ENCODE results near the gene KRTAP11-1. TPM values are rescaled to one million over a fixed set of nuclear protein-coding genes. Genes with fewer than 3 reads are reported as not detected.

The KRTAP11-1 gene, protein sequence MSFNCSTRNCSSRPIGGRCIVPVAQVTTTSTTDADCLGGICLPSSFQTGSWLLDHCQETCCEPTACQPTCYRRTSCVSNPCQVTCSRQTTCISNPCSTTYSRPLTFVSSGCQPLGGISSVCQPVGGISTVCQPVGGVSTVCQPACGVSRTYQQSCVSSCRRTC
- polyA plus RNA-seq (2013, experiment 1 of 2; ENCODE audit: insufficient read length), result not detected
- polyA plus RNA-seq (2013, experiment 2 of 2; ENCODE audit: insufficient read length), result not detected

DNA sequence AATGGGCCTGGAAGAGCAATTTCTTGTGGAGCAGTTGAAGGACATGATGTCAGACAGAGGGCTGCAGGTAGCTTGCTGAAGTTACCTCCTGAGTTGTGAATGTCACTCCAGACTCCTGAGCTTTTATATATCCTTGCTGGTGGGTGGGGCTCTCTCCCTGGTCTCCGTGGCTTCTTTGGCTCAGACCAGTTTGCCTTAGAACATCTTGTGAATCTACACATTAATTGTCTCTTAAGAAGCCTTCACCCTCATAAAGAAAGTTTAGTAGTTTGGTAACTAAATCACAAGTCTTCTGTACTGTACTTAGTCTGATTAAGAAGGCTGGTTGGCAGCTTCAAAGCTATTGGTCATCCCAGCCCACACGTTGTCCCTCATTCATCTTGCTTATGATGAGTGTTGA, at the start of gene KRTAP11-1:
TSS of gene KRTAP11-1 (minus strand) at position 101 of the 400 bp plus-strand sequence. CDS start at position 45, 56 bp downstream.
- DNase-seq, result no peak

DNA sequence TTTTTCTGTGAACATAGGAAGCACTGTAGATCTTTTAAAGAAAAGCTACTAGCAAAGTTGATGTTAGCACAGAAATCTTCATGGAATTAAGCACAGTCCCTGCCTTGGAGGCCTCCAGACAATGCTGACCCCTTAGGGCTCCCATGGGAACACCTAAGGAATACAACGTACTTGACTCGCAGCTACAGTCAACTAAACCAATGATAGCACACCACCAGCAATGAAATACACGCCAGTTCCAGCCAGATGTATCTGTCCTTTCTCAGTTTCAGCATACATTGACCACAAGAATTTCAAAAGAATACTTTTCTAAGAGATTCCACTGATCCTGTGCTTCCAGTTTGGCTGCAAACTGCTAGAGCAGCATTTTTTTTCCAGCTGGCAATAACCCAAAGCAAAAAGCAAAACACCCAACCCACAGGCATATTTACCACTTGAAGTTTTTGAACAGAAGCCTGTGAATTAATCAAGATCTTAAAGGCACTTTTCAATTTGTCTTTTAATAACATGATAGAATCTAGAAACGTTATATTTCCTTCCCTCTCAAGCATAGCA, 42.8 kb upstream of the KRTAP11-1 start:
- no peak for DNase-seq

DNA sequence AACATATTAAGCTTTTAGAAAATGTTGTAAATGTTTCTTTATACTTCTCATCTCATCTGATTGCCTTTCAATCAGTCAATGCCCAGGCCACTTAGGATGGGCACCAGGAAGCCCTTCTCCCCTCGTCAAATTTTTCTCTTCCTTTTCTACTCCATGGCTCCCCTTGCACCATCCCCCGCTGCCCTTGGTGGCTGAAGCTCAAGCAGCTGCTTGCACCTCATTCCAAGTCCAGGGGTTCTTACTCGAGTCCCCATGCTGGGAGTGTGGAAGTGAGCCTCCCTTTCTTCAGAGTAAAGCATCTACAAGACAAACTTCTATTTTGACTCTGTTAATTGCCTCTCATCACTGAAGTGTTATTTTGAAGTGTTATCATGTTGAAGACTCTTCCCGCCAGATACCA, 39.7 kb upstream of the KRTAP11-1 start:
- no peak for DNase-seq

DNA sequence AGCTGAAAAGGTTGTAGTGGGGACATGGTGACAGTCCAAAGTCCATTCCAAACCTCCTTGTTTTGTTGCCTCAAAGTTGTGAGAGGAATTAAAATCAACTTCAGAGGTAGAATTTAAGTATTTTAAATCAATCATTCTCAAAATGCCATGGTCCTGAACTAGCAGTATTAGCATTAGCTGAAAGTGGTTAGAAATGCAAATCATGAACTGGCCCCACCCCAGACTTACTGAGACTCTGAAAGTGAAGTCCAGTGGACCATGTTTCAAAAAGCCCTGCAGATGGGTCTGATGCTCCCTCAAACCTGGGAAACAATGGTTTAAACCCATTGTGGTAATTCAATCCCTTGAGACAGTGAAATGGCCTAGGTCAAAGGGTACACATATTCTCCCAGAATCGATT, 36.2 kb upstream of the KRTAP11-1 start:
- DNase-seq, result no peak

DNA sequence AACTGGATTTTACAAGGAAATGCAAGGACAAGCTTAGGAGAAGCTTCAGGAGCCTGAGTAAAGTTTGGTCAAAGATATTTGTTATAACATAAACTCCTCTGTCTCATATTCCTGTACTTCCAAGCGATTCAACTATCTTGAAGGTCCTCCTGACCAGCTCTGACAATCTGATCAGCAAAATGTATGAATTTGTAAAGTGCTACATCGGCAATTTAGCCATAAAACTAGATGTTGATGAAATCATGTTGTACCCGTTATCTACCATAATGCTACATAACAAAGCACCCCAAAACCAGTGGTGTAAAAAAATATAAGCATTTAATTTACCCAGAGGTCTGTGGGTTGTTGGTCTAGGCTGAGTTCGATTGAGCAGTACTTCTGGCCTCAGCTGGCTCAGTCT, 19.5 kb upstream of the KRTAP11-1 start:
- no peak for DNase-seq

DNA sequence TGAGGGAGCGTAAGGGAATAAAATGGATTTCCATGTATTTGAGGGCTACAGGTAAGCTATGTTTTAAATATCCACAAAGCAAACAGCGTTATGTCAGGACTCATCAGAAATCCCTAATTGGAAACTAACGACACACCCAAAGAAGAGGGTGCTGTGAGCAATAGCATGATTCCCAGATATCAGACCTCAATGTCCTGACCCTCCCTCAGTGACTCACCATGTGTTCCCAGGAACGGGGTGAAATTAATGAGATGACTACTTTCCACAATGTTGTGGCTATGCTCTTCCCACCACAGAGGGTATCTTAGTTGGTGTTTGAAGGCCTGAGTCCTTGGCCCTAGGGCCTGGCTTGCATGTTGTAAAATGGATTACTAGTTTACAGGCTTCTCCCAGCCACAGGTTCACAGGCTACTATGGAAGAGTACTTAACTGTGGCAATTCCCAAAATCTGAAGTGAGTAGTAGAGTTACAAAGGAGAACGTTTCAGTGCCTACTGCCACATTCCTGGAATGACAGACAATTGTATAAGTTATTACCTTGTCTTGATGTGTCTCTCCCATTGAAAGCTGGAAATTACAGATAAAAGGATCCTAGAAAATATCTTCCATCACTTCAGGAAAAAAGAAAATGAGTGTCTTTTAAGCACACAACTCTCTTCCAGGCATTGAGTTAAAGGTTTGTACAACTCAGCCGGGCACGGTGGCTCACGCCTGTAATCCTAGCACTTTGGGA, 1.7 kb upstream of the KRTAP11-1 start:
- no peak for DNase-seq

DNA sequence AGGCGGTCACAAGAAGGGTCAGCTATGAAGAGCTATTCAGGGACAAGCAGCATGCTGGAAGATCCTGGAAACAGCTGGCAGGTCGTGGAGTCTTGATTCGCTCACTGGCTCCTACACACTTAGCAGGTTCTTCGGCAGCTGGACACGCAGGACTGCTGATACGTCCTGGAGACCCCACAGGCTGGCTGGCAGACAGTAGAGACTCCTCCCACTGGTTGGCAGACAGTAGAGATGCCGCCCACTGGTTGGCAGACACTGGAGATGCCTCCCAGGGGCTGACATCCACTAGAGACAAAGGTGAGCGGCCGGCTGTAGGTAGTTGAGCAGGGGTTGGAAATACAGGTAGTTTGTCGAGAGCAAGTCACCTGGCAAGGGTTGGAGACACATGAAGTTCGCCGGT, 466 bp downstream of the KRTAP11-1 start:
- DNase-seq, result no peak

DNA sequence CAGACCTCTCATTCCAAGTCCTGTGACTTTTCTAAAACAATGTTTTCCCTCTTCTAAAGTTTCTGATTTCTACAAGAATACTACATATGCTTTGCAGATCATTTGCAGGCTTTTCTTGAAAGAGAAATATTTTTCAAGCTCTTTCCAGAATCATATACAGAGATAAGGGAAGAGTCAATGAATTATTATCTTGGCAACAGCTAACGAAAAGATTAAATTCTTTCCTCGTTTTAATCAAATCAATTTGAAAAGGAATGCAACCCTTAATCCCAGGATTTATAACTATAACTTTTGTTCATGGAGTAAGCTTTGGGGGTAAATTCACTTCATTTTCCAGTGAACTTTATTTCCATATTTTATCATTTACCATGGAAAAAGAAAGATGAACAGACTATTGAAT, 6.9 kb downstream of the KRTAP11-1 start:
- no peak for DNase-seq

DNA sequence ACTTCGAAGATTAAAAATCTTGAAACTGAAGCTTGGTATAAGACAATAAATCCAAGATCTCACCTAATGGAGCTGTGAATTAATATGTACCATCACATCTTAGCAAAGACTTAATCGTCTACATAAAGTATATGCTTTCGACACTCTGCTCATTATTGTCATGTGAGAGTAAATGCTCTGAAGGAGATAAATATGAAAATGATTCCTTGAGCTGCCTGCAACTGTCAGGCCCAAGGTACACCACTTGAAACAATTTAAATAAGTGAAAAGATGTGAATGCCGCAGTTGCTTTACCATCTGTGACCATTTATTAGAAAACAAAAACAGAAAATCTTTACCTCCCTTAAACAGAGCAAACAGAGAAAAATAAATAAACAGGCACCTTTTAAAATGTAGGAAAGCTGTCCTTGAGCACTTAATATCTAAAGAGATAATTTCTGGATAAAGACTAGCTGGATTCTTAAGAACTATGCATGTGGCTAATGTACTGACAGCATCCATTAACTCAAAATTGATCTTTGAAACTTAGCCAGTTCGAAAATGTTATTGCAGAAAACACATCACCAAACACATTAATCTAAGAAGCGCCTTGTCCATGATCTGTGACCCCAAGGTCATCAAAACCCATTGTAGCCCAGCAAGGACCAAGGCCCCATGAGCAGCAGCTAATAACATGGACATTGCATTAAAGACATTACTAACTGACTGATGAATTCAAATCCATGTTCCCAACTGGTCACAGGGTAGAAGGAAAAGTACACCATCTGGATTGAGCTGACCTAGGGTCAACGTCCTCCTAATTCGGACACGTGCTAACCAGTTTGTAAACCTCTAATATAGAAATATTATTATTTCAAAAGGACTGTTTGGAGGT, 33.5 kb downstream of the KRTAP11-1 start:
- DNase-seq, result no peak

DNA sequence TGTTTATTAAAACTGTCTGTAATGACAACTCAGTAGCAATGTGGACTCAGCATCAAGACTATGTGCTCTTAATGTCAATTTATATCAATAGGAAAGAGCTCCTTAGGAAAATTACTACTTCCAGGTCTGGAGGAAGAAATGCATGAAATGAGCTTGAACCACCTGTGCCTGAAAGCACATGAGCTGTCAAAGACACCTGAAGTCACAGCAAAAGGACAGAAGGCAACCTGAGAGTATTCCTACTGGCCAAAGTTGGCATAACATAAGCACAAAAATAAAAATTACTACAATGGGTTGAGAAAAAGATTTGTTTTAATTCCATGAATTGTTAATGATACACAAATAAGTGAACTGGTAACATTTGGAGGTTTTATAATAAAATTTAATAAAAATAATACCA, 38.4 kb downstream of the KRTAP11-1 start:
- DNase-seq, result no peak

DNA sequence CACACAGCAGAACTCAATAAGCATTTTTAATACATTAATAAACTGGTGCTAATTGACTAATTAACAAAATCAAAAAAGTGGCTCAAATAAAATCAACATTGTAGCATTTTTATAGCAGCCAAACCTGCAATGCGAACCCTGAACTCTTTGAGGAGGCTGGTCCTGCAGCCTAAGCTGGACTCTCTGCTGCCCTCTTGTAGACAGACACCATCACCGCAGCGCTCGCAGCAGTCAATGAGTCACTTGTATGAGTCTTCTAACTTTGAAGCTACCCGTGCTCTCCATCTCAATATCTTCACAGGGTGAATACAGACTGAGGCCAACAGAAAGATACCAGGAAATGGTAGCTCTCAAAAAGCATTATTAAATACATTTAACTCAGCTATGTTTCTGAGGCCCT, 42.1 kb downstream of the KRTAP11-1 start:
- DNase-seq, result peak; percentile 22

DNA sequence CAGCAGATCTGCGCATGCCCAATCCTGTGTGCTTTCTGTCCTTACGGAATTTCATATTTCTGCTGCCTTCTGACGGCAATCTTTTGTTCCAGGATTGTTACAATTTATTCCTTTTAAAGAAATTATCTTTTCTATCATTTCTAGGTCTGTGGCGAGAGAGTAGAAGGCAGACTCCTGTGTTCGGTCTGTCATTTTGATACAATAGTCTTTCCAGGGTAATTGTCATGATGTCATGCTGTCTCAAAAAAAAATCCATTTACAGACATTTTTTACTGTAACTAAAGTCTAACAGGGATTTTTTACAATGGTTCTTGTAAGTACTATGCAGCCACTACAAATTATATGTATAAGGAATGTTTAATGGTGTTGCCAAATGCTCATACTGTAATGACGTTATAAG, 42.8 kb downstream of the KRTAP11-1 start:
- DNase-seq, result no peak

DNA sequence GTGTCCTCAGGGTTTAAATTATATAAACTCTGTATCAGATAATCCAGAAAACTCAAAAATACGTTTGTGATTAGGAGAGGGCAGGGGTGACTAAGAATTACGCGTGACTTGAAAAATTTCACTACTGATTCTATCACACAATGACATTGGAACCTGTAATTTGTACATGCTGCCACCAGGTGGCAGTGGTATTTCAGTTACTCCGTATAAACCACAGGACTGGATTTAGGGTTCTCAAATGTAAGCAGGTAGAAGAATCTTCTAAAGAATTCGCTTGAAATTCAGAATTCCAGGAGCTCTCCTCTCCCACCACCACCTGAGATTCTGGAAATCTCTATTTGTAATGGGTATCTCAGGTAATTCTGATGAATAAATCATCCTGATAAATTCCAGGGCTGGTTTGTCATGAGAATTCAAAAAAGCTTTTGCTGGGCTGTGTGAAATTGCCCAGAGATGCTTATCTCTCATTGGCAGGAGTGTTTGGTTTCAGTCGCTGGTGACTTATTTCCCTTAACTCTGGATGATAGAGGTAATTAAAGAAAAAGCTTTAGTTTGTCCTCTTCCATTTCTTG, 50.1 kb downstream of the KRTAP11-1 start:
- DNase-seq, result peak; percentile 12

All from fibroblast of skin of back (primary cell).